ENCODE data around the gene GOLGA2.

Gene GOLGA2

GRCh38 chr9:128286440-128286839, 10.6 kb upstream of the GOLGA2 start (continued):
- TF ChIP-seq CREB5 (CRISPR knock-in tag; IDR thresholded peaks at IDR 0.05; ENCODE audit: low read depth): no peak
- no peak for TF ChIP-seq TSHZ2 (CRISPR knock-in tag; IDR thresholded peaks at IDR 0.05)
- no peak for TF ChIP-seq ARNTL (CRISPR knock-in tag; IDR thresholded peaks at IDR 0.05; ENCODE audit: borderline replicate concordance, low read depth)

GRCh38 chr9:128285033-128285784, 9.4 kb upstream of the GOLGA2 start:
- TF ChIP-seq PPARA (CRISPR knock-in tag; IDR thresholded peaks at IDR 0.05; ENCODE audit: borderline replicate concordance): no peak
- no peak for TF ChIP-seq RARB (CRISPR knock-in tag; IDR thresholded peaks at IDR 0.05)
- TF ChIP-seq ZNF8 (CRISPR knock-in tag; IDR thresholded peaks at IDR 0.05): no peak
- no peak for TF ChIP-seq SNAI2 (CRISPR knock-in tag; IDR thresholded peaks at IDR 0.05)
- no peak for TF ChIP-seq TCF4 (CRISPR knock-in tag; IDR thresholded peaks at IDR 0.05; ENCODE audit: borderline replicate concordance)
- no peak for TF ChIP-seq ZC3H10 (CRISPR knock-in tag; IDR thresholded peaks at IDR 0.05)
- TF ChIP-seq CSRNP3 (CRISPR knock-in tag; IDR thresholded peaks at IDR 0.05): no peak
- TF ChIP-seq ZNF565 (CRISPR knock-in tag; conservative IDR thresholded peaks at IDR 0.05; ENCODE audit: low read depth): no peak
- no peak for TF ChIP-seq OSR1 (CRISPR knock-in tag; IDR thresholded peaks at IDR 0.05)
- TF ChIP-seq ZFP3 (CRISPR knock-in tag; IDR thresholded peaks at IDR 0.05): no peak
- TF ChIP-seq TOX (CRISPR knock-in tag; IDR thresholded peaks at IDR 0.05; ENCODE audit: borderline replicate concordance): no peak
- ATAC-seq: no peak

- no peak for ATAC-seq
- TF ChIP-seq BACH2 (CRISPR knock-in tag; IDR thresholded peaks at IDR 0.05; ENCODE audit: borderline replicate concordance): no peak
- no peak for TF ChIP-seq ARNTL (CRISPR knock-in tag; IDR thresholded peaks at IDR 0.05; ENCODE audit: borderline replicate concordance, low read depth)
- no peak for TF ChIP-seq ZFP30 (CRISPR knock-in tag; IDR thresholded peaks at IDR 0.05)
- no peak for TF ChIP-seq TOX (CRISPR knock-in tag; IDR thresholded peaks at IDR 0.05; ENCODE audit: borderline replicate concordance)
- TF ChIP-seq TCF4 (CRISPR knock-in tag; IDR thresholded peaks at IDR 0.05; ENCODE audit: borderline replicate concordance): no peak
- TF ChIP-seq ISL1 (CRISPR knock-in tag; IDR thresholded peaks at IDR 0.05): no peak
- no peak for TF ChIP-seq ESRRG (CRISPR knock-in tag; IDR thresholded peaks at IDR 0.05)
- TF ChIP-seq GLIS3 (CRISPR knock-in tag; IDR thresholded peaks at IDR 0.05): no peak
- no peak for TF ChIP-seq CSRNP3 (CRISPR knock-in tag; IDR thresholded peaks at IDR 0.05)
- TF ChIP-seq ZFP3 (CRISPR knock-in tag; IDR thresholded peaks at IDR 0.05): no peak
- no peak for TF ChIP-seq PPARA (CRISPR knock-in tag; IDR thresholded peaks at IDR 0.05; ENCODE audit: borderline replicate concordance)
- no peak for TF ChIP-seq SNAI2 (CRISPR knock-in tag; IDR thresholded peaks at IDR 0.05)
- no peak for TF ChIP-seq CREB5 (CRISPR knock-in tag; IDR thresholded peaks at IDR 0.05; ENCODE audit: low read depth)
- no peak for TF ChIP-seq OSR1 (CRISPR knock-in tag; IDR thresholded peaks at IDR 0.05)
- no peak for TF ChIP-seq ZNF8 (CRISPR knock-in tag; IDR thresholded peaks at IDR 0.05)
- TF ChIP-seq RARB (CRISPR knock-in tag; IDR thresholded peaks at IDR 0.05): no peak
- no peak for TF ChIP-seq ZNF70 (CRISPR knock-in tag; IDR thresholded peaks at IDR 0.05)
- no peak for TF ChIP-seq CSDC2 (CRISPR knock-in tag; IDR thresholded peaks at IDR 0.05)
Observed at GRCh38 chr9:128282500-128282899, 6.7 kb upstream of the GOLGA2 start.
